ENCODE data around the gene EIF5B. TPM values are rescaled to one million over a fixed set of nuclear protein-coding genes. Genes with fewer than 3 reads are reported as not detected.
"Not testable (repeated sequence)": the region's sequence is repeated elsewhere in the genome, so short reads cannot be mapped to it uniquely, and the experiment has no call there.

Gene EIF5B
- total and polyA plus RNA-seq, 2 donors (not counting 1 experiment from before 2014, with no cell fraction given): 7.4 to 22.8 TPM

DNA sequence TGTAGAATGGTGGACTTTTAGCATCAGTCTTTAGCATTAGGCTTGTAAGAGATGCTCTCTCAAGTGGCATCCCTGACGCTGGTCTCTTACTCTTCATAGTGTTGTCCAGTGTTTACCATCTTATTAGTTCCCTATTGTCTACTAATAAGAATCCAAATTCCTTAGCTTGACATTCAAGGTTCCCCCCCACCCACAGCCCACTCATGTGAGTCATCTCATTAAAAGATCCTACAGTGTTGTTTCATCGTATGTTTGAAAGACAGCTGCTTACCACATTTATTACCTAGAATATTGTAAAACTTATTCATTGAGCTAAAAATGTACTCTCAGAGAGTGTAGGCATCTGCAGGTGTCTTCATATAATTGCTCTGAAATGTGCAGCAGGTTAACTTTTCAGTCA, 28.5 kb downstream of the EIF5B start:
- H3K36me3 ChIP-seq (ENCODE audit: control insufficient read depth, insufficient read depth, low read length): peaks cover 5% of the 10 kb centered on the region
- no peaks in the 10 kb centered on the region for H3K79me2 ChIP-seq (ENCODE audit: control insufficient read depth, insufficient read depth, low read length)
- no peak overlapping the region for H3K9ac ChIP-seq (ENCODE audit: insufficient read depth, low read length)
- DNase-seq (ENCODE audit: low read depth in 2 of 2): peak in 1 of 2 donors; percentile 6
- no peak overlapping the region for H2AFZ ChIP-seq (ENCODE audit: low read length)
- no peak overlapping the region for H3K4me3 ChIP-seq (replicated peaks in 1 of 4; ENCODE audit: control extremely low read depth in 1 of 4, insufficient read depth in 1 of 4, low read depth in 3 of 4, low read length in 4 of 4)
- H3K4me1 ChIP-seq (ENCODE audit: control insufficient read depth, extremely low read depth, insufficient read depth, low read length): no peaks in the 10 kb centered on the region
- H3K27ac ChIP-seq (ENCODE audit: insufficient read depth, low read length): no peak overlapping the region
- no peaks in the 10 kb centered on the region for H3K27me3 ChIP-seq (ENCODE audit: control insufficient read depth, insufficient read depth, low read length)
- H3K4me2 ChIP-seq (ENCODE audit: extremely low read depth, insufficient read depth, low read length): no peak overlapping the region
- TF ChIP-seq EZH2 (IDR thresholded peaks at IDR 0.05; ENCODE audit: low read length, missing control alignments): no peak
- TF ChIP-seq, protein P1, sequence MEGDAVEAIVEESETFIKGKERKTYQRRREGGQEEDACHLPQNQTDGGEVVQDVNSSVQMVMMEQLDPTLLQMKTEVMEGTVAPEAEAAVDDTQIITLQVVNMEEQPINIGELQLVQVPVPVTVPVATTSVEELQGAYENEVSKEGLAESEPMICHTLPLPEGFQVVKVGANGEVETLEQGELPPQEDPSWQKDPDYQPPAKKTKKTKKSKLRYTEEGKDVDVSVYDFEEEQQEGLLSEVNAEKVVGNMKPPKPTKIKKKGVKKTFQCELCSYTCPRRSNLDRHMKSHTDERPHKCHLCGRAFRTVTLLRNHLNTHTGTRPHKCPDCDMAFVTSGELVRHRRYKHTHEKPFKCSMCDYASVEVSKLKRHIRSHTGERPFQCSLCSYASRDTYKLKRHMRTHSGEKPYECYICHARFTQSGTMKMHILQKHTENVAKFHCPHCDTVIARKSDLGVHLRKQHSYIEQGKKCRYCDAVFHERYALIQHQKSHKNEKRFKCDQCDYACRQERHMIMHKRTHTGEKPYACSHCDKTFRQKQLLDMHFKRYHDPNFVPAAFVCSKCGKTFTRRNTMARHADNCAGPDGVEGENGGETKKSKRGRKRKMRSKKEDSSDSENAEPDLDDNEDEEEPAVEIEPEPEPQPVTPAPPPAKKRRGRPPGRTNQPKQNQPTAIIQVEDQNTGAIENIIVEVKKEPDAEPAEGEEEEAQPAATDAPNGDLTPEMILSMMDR (conservative IDR thresholded peaks at IDR 0.05 in 1 of 2, IDR thresholded peaks at IDR 0.05 in 1 of 2; ENCODE audit: low read depth in 1 of 2, low read length in 2 of 2): no peak
- no peaks in the 10 kb centered on the region for H4K20me1 ChIP-seq (ENCODE audit: control insufficient read depth, extremely low read depth, insufficient read depth, low read length)
- H3K9me3 ChIP-seq (ENCODE audit: control insufficient read depth, insufficient read depth, low read depth, low read length): no peaks in the 10 kb centered on the region

DNA sequence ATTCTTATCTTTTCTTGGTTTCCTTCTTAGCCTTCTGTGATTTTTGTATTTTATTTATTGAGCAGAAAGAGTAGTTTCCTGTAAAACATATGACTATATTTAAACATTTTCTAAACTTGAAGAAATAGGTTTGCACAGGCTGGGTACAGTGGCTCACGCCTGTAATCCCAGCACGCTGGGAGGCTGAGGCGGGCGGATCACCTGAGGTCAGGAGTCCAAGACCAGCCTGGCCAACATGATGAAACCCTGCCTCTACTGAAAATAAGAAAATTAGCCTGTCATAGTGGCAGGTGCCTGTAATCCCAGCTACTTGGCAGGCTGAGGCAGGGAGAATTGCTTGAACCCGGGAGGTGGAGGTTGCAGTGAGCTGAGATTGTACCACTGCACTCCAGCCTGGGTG, 31.7 kb downstream of the EIF5B start:
- not testable (repeated sequence) for H2AFZ ChIP-seq (ENCODE audit: low read length); H3K36me3 ChIP-seq (ENCODE audit: control insufficient read depth, insufficient read depth, low read length); H3K79me2 ChIP-seq (ENCODE audit: control insufficient read depth, insufficient read depth, low read length); H3K4me2 ChIP-seq (ENCODE audit: extremely low read depth, insufficient read depth, low read length); H3K9me3 ChIP-seq (ENCODE audit: control insufficient read depth, insufficient read depth, low read depth, low read length); H3K27ac ChIP-seq (ENCODE audit: insufficient read depth, low read length); H3K4me1 ChIP-seq (ENCODE audit: control insufficient read depth, extremely low read depth, insufficient read depth, low read length); DNase-seq (ENCODE audit: low read depth in 2 of 2); H4K20me1 ChIP-seq (ENCODE audit: control insufficient read depth, extremely low read depth, insufficient read depth, low read length); H3K27me3 ChIP-seq (ENCODE audit: control insufficient read depth, insufficient read depth, low read length); H3K4me3 ChIP-seq (replicated peaks in 1 of 4; ENCODE audit: control extremely low read depth in 1 of 4, insufficient read depth in 1 of 4, low read depth in 3 of 4, low read length in 4 of 4); H3K9ac ChIP-seq (ENCODE audit: insufficient read depth, low read length)

DNA sequence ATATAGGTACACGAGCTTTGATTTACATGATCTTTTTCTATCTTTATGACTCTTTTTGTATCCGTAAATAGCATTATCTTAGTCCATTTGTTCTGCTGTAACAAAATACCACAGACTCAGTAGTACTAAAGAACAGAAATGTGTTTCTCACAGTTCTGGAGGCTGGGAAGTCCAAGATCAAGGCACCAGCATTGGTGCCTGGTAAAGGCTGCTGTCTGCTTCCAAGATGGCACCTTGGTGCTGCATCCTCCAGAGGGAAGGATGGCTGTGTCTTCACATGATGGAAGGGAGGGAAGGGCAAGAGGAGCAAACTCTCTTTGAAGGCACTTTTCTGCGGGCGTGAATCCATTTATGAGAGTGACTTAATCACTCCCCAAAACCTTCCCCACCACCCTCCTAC, 36.0 kb downstream of the EIF5B start:
- no peaks in the 10 kb centered on the region for H3K4me1 ChIP-seq (ENCODE audit: control insufficient read depth, extremely low read depth, insufficient read depth, low read length)

More for the DNA sequence above, 36.0 kb downstream of the EIF5B start:
- TF ChIP-seq, protein P1 (conservative IDR thresholded peaks at IDR 0.05 in 1 of 2, IDR thresholded peaks at IDR 0.05 in 1 of 2; ENCODE audit: low read depth in 1 of 2, low read length in 2 of 2): no peak
- TF ChIP-seq EZH2 (IDR thresholded peaks at IDR 0.05; ENCODE audit: low read length, missing control alignments): no peak
- peaks cover 2% of the 10 kb centered on the region for H3K36me3 ChIP-seq (ENCODE audit: control insufficient read depth, insufficient read depth, low read length)
- H2AFZ ChIP-seq (ENCODE audit: low read length): no peak overlapping the region
- H3K27ac ChIP-seq (ENCODE audit: insufficient read depth, low read length): no peak overlapping the region
- H4K20me1 ChIP-seq (ENCODE audit: control insufficient read depth, extremely low read depth, insufficient read depth, low read length): no peaks in the 10 kb centered on the region
- H3K9me3 ChIP-seq (ENCODE audit: control insufficient read depth, insufficient read depth, low read depth, low read length): no peaks in the 10 kb centered on the region
- H3K4me3 ChIP-seq (replicated peaks in 1 of 4; ENCODE audit: control extremely low read depth in 1 of 4, insufficient read depth in 1 of 4, low read depth in 3 of 4, low read length in 4 of 4): no peak overlapping the region
- H3K4me2 ChIP-seq (ENCODE audit: extremely low read depth, insufficient read depth, low read length): no peak overlapping the region
- no peaks in the 10 kb centered on the region for H3K79me2 ChIP-seq (ENCODE audit: control insufficient read depth, insufficient read depth, low read length)
- H3K27me3 ChIP-seq (ENCODE audit: control insufficient read depth, insufficient read depth, low read length): no peaks in the 10 kb centered on the region
- no peak for DNase-seq (ENCODE audit: low read depth in 2 of 2)
- no peak overlapping the region for H3K9ac ChIP-seq (ENCODE audit: insufficient read depth, low read length)
